Panc1 (cell line): Measurements from ENCODE around the gene SH3GL1. TPM values are rescaled to one million over a fixed set of nuclear protein-coding genes. Genes with fewer than 3 reads are reported as not detected.

Experiments used
- ATAC-seq: fragments of 200-7000 bp; cut with Tn5 transposase; 2 replicates; pipeline ENCODE4 v1.9.1; 2020; ENCODE audit warnings: mild to moderate bottlenecking, moderate library complexity
- BruUV-seq: library from RNA; stranded (reverse); fragments of 400-500 nt; replicated peaks from 2 replicates; lab custom pipeline; 2021; lab: Mats Ljungman, UMichigan
- CTCF ChIA-PET: fragments of 300-600 bp; sonication (Branson Sonifier 250); formaldehyde crosslinking; loops from one replicate; lab custom pipeline; 2022; ENCODE audit warnings: antibody characterized with exemption; lab: Charles Lee
- POLR2A ChIA-PET: fragments of 300-600 bp; sonication (Branson Sonifier 250); formaldehyde crosslinking; loops from one replicate; lab custom pipeline; 2022; ENCODE audit warnings: antibody characterized with exemption; lab: Charles Lee
- DNase-seq: peaks from one replicate; pipeline ENCODE4 v3.0.0-alpha.2; 2010; ENCODE audit warnings: low read depth, low spot score
- H3K27ac ChIP-seq: 2 replicates; pipeline ENCODE4 v1.5.1; 2011; ENCODE audit warnings: mild to moderate bottlenecking, low read length, inconsistent platforms
- H3K27me3 ChIP-seq: fragments of 200-500 bp; sonication (Bioruptor generic); 2 replicates; pipeline ENCODE4 v1.6.0; 2014; ENCODE audit warnings: low read length, inconsistent platforms; ENCODE audit not compliant: control insufficient read depth, insufficient read depth
- H3K36me3 ChIP-seq: fragments of 200-500 bp; sonication (Bioruptor generic); 2 replicates; pipeline ENCODE4 v1.5.1; 2014; ENCODE audit warnings: inconsistent platforms, mild to moderate bottlenecking, low read length, moderate library complexity; ENCODE audit not compliant: control insufficient read depth, insufficient read depth
- H3K4me1 ChIP-seq: 2 replicates; pipeline ENCODE4 v1.5.1; 2011; ENCODE audit warnings: inconsistent platforms, mild to moderate bottlenecking, low read length, moderate library complexity; ENCODE audit not compliant: control insufficient read depth, insufficient read depth
- H3K4me3 ChIP-seq, 2 experiments: 2 replicates each; pipeline ENCODE4 v1.5.1; 2011 to 2012; ENCODE audit warnings: low read depth in 2 of 2, low read length in 2 of 2, mild to moderate bottlenecking in 2 of 2, inconsistent platforms in 1 of 2, moderate library complexity in 1 of 2
- H3K9me3 ChIP-seq: fragments of 200-500 bp; sonication (Bioruptor generic); 2 replicates; pipeline ENCODE4 v1.5.1; 2014; ENCODE audit warnings: low read depth, mild to moderate bottlenecking, inconsistent platforms, low read length, moderate library complexity; ENCODE audit not compliant: control insufficient read depth, insufficient read depth
- POLR2AphosphoS5 ChIP-seq: IDR thresholded peaks from 2 replicates; pipeline ENCODE4 v1.6.1; 2012; ENCODE audit warnings: mild to moderate bottlenecking, low read depth, low read length, moderate library complexity
- SIN3A ChIP-seq: IDR thresholded peaks from 2 replicates; pipeline ENCODE4 v1.6.1; 2012; ENCODE audit warnings: low read depth, mild to moderate bottlenecking, low read length, moderate library complexity, borderline replicate concordance; ENCODE audit not compliant: insufficient read depth
- in situ Hi-C: cut with HindIII; loops from 2 replicates; pipeline ENCODE4 v1.10.0; 2016; ENCODE audit warnings: low sequenced_read_pairs, low pct_unique_long_range_greater_than_20kb
- intact Hi-C: fragments of 100-400 bp; cut with micrococcal nuclease; formaldehyde crosslinking; loops from one replicate; pipeline ENCODE4 v1.10.0; 2022; ENCODE audit not compliant: unreplicated experiment
- total RNA-seq: library from RNA; stranded (reverse); gene quantifications from one replicate; pipeline ENCODE4 v1.2.1, GENCODE V29; 2021; ENCODE audit not compliant: unreplicated experiment
- TF ChIP-seq, protein P1 (sequence below), 2 experiments: IDR thresholded peaks; 2 replicates each; pipeline ENCODE4 v1.6.1; 2011 to 2012; ENCODE audit warnings: low read depth in 2 of 2, control low read depth in 1 of 2, low read length in 1 of 2, mild to moderate bottlenecking in 1 of 2, moderate library complexity in 1 of 2; ENCODE audit not compliant: insufficient read depth in 1 of 2
- TF ChIP-seq, protein P2 (sequence below): fragments of 450-650 bp; IDR thresholded peaks from 2 replicates; pipeline ENCODE4 v1.5.1; 2017; ENCODE audit warnings: mild to moderate bottlenecking

The SH3GL1 gene
- total RNA-seq, 1 experiment from 2014 or later, result 57.1 TPM

DNA sequence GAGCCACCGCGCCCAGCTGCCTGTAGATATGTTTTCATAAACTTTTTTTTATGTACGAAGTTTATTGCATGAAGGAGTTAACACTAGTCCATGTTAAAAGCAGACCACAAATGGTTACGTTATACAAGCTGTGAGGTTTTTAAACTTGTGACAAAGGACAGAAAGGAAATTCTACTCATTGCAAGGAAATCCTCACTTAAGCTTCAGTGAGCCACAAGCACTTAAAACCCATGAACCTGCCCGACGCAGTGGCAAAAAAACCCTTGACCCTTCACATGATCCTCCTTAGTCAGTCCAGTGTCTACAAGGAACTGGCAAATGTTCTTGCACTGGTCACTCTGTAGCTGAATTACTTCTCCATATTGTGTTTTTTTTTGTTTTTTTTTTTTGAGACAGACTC, 52.8 kb downstream of the SH3GL1 start:
- no TSS peak for BruUV-seq
- TF ChIP-seq, protein P1, sequence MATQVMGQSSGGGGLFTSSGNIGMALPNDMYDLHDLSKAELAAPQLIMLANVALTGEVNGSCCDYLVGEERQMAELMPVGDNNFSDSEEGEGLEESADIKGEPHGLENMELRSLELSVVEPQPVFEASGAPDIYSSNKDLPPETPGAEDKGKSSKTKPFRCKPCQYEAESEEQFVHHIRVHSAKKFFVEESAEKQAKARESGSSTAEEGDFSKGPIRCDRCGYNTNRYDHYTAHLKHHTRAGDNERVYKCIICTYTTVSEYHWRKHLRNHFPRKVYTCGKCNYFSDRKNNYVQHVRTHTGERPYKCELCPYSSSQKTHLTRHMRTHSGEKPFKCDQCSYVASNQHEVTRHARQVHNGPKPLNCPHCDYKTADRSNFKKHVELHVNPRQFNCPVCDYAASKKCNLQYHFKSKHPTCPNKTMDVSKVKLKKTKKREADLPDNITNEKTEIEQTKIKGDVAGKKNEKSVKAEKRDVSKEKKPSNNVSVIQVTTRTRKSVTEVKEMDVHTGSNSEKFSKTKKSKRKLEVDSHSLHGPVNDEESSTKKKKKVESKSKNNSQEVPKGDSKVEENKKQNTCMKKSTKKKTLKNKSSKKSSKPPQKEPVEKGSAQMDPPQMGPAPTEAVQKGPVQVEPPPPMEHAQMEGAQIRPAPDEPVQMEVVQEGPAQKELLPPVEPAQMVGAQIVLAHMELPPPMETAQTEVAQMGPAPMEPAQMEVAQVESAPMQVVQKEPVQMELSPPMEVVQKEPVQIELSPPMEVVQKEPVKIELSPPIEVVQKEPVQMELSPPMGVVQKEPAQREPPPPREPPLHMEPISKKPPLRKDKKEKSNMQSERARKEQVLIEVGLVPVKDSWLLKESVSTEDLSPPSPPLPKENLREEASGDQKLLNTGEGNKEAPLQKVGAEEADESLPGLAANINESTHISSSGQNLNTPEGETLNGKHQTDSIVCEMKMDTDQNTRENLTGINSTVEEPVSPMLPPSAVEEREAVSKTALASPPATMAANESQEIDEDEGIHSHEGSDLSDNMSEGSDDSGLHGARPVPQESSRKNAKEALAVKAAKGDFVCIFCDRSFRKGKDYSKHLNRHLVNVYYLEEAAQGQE (IDR thresholded peaks at IDR 0.05; ENCODE audit: insufficient read depth in 1 of 2, low read depth in 2 of 2, low read length in 1 of 2), result no peak
- TF ChIP-seq POLR2AphosphoS5, result no peak
- TF ChIP-seq, protein P2, sequence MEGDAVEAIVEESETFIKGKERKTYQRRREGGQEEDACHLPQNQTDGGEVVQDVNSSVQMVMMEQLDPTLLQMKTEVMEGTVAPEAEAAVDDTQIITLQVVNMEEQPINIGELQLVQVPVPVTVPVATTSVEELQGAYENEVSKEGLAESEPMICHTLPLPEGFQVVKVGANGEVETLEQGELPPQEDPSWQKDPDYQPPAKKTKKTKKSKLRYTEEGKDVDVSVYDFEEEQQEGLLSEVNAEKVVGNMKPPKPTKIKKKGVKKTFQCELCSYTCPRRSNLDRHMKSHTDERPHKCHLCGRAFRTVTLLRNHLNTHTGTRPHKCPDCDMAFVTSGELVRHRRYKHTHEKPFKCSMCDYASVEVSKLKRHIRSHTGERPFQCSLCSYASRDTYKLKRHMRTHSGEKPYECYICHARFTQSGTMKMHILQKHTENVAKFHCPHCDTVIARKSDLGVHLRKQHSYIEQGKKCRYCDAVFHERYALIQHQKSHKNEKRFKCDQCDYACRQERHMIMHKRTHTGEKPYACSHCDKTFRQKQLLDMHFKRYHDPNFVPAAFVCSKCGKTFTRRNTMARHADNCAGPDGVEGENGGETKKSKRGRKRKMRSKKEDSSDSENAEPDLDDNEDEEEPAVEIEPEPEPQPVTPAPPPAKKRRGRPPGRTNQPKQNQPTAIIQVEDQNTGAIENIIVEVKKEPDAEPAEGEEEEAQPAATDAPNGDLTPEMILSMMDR, result no peak
- no peak for TF ChIP-seq SIN3A
- Histone ChIP-seq H3K27ac (no peak overlapping the region), H3K9me3 (no peaks in the 10 kb centered on the region), H3K36me3 (no peaks in the 10 kb centered on the region; the same call in 1 of the 2 replicates), H3K4me3 (no peak overlapping the region), H3K4me1 (no peaks in the 10 kb centered on the region; the same call in 1 of the 2 replicates), H3K27me3 (no peaks in the 10 kb centered on the region)
- DNase-seq, result no peak
- intact Hi-C loops (no loop called here), in situ Hi-C loops (no loop called here)
- no peak for ATAC-seq
- ChIA-PET POLR2A (no interaction called here), CTCF (no interaction called here)

DNA sequence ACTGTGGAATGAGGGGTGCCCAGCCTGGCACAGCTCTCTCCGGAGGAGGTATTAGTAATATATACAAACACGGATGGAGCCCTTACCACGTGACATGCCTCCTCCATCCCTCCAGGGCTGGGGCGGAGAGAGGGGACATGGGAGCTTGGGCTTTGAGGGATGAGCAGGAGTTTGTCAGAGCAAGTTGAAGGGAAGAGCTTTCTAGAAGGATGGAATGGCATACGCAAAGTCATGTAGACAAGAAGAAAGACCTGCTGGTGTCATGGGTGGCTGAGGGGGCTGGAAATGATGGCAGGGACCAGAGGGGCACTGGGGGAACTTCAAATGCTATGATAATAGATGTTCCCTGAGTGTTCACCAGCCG, 54.3 kb downstream of the SH3GL1 start:
- DNase-seq (no peak), ATAC-seq (no peak)
- H3K9me3 ChIP-seq, result no peaks in the 10 kb centered on the region
- in situ Hi-C loops (no loop called here), intact Hi-C loops (no loop called here)
- no TSS peak for BruUV-seq
- H3K27me3 ChIP-seq, result no peaks in the 10 kb centered on the region
- TF ChIP-seq, protein P1 (IDR thresholded peaks at IDR 0.05; ENCODE audit: insufficient read depth in 1 of 2, low read depth in 2 of 2, low read length in 1 of 2), result no peak
- H3K4me1 ChIP-seq, result peaks cover 4% of the 10 kb centered on the region
- ChIA-PET POLR2A (no interaction called here), CTCF (no interaction called here)
- no peak overlapping the region for H3K27ac ChIP-seq
- no peak overlapping the region for H3K4me3 ChIP-seq
- H3K36me3 ChIP-seq, result no peaks in the 10 kb centered on the region; the same call in 1 of the 2 replicates
